Ovary (tissue), 3 donors: Measurements from ENCODE around the gene TCERG1L.

Experiments used
- EP300 ChIP-seq: sonication (generic); formaldehyde crosslinking; IDR thresholded peaks from one replicate; pipeline ENCODE4 v1.6.1; 2017; ENCODE audit warnings: antibody characterized with exemption
- POLR2A ChIP-seq: fragments of 450-650 bp; IDR thresholded peaks from one replicate; pipeline ENCODE4 v1.6.1; 2017; ENCODE audit warnings: antibody characterized with exemption, mild to moderate bottlenecking, moderate library complexity
- TF ChIP-seq, protein P1 (sequence below), 3 donors: fragments of 450-650 bp in 2 of 3; fragments of 200-600 bp in 1 of 3; IDR thresholded peaks; one replicate each; pipeline versions ENCODE4 v1.5.1 to v1.8.0; 2016 to 2022; ENCODE audit warnings: antibody characterized with exemption in 3 of 3, mild to moderate bottlenecking in 1 of 3
- donor health status: DM: no; HTN: no; CAD: no.

DNA sequence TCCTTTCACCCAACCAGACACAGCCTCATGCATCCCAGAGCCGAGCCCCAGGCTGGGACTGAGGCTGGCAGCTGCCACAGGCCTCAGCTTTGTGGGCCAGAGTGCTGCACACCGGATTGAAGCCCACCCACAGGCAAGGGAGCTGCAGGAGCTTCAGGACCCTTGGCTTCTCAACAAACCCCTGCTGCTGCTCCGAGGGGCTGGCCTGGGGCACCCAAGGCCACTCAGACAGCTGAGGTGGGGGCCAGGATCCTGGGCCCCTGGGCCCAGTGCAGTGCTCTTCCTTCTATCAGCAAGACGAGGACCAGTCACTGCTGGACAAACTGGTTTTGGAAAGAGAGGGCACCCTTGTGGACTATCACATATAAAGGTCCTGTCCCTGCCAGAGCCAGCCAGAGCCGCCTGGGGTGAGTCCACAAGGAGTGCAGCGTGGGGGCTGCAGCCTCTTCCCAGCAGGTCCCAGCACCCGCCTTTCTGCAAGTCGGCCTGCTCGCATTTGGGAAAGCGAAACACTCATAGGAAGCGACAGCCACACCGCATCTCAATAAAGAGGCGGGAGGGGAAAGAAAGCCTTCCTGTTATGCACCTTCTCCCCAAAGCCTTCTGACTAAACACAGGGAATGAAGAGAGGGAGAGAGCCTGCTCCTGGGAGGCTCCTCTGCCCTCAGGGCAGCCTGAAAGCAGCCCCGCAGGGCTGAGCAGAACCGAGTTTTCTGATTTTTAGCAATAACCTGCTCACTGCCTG is 9.5 kb upstream of the TCERG1L start:
- TF ChIP-seq, protein P1, sequence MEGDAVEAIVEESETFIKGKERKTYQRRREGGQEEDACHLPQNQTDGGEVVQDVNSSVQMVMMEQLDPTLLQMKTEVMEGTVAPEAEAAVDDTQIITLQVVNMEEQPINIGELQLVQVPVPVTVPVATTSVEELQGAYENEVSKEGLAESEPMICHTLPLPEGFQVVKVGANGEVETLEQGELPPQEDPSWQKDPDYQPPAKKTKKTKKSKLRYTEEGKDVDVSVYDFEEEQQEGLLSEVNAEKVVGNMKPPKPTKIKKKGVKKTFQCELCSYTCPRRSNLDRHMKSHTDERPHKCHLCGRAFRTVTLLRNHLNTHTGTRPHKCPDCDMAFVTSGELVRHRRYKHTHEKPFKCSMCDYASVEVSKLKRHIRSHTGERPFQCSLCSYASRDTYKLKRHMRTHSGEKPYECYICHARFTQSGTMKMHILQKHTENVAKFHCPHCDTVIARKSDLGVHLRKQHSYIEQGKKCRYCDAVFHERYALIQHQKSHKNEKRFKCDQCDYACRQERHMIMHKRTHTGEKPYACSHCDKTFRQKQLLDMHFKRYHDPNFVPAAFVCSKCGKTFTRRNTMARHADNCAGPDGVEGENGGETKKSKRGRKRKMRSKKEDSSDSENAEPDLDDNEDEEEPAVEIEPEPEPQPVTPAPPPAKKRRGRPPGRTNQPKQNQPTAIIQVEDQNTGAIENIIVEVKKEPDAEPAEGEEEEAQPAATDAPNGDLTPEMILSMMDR (IDR thresholded peaks at IDR 0.05), result no peak
- TF ChIP-seq EP300, result no peak
- no peak for TF ChIP-seq POLR2A
